PC-3 (cell line): ENCODE results near the gene POLE3.

ENCODE experiments used
- CTCF ChIP-seq: fragments of 300-600 bp; sonication (generic); conservative IDR thresholded peaks from 2 replicates; pipeline ENCODE4 v1.5.1; 2017; ENCODE audit warnings: antibody characterized with exemption, low read depth, mild to moderate bottlenecking, low read length
- EZH2 ChIP-seq: fragments of 300-600 bp; sonication (generic); IDR thresholded peaks from one replicate; pipeline ENCODE4 v1.6.1; 2017; ENCODE audit warnings: antibody characterized with exemption, mild to moderate bottlenecking, low read length; ENCODE audit not compliant: unreplicated experiment
- EZH2phosphoT487 ChIP-seq: fragments of 300-600 bp; sonication (generic); IDR thresholded peaks from 2 replicates; pipeline ENCODE4 v1.6.1; 2018; ENCODE audit warnings: mild to moderate bottlenecking, antibody characterized with exemption, low read length, borderline replicate concordance

- TF ChIP-seq CTCF (no peak), EZH2 (no peak), EZH2phosphoT487 (no peak)
Observed at GRCh38 chr9:113403646-113404045, 6.8 kb downstream of the POLE3 start.
